Panc1 (cell line): ENCODE data around the gene DHCR7. TPM values are rescaled to one million over a fixed set of nuclear protein-coding genes. Genes with fewer than 3 reads are reported as not detected.

Experiments
- ATAC-seq: fragments of 200-7000 bp; cut with Tn5 transposase; 2 replicates; pipeline ENCODE4 v1.9.1; 2020; ENCODE audit warnings: mild to moderate bottlenecking, moderate library complexity
- BruUV-seq: library from RNA; stranded (reverse); fragments of 400-500 nt; replicated peaks from 2 replicates; lab custom pipeline; 2021; lab: Mats Ljungman, UMichigan
- CTCF ChIA-PET: fragments of 300-600 bp; sonication (Branson Sonifier 250); formaldehyde crosslinking; loops from one replicate; lab custom pipeline; 2022; ENCODE audit warnings: antibody characterized with exemption; lab: Charles Lee
- POLR2A ChIA-PET: fragments of 300-600 bp; sonication (Branson Sonifier 250); formaldehyde crosslinking; loops from one replicate; lab custom pipeline; 2022; ENCODE audit warnings: antibody characterized with exemption; lab: Charles Lee
- DNase-seq: peaks from one replicate; pipeline ENCODE4 v3.0.0-alpha.2; 2010; ENCODE audit warnings: low read depth, low spot score
- H3K27ac ChIP-seq: 2 replicates; pipeline ENCODE4 v1.5.1; 2011; ENCODE audit warnings: mild to moderate bottlenecking, low read length, inconsistent platforms
- H3K27me3 ChIP-seq: fragments of 200-500 bp; sonication (Bioruptor generic); 2 replicates; pipeline ENCODE4 v1.6.0; 2014; ENCODE audit warnings: low read length, inconsistent platforms; ENCODE audit not compliant: control insufficient read depth, insufficient read depth
- H3K36me3 ChIP-seq: fragments of 200-500 bp; sonication (Bioruptor generic); 2 replicates; pipeline ENCODE4 v1.5.1; 2014; ENCODE audit warnings: inconsistent platforms, mild to moderate bottlenecking, low read length, moderate library complexity; ENCODE audit not compliant: control insufficient read depth, insufficient read depth
- H3K4me1 ChIP-seq: 2 replicates; pipeline ENCODE4 v1.5.1; 2011; ENCODE audit warnings: inconsistent platforms, mild to moderate bottlenecking, low read length, moderate library complexity; ENCODE audit not compliant: control insufficient read depth, insufficient read depth
- H3K4me3 ChIP-seq, 2 experiments: 2 replicates each; pipeline ENCODE4 v1.5.1; 2011 to 2012; ENCODE audit warnings: low read depth in 2 of 2, low read length in 2 of 2, mild to moderate bottlenecking in 2 of 2, inconsistent platforms in 1 of 2, moderate library complexity in 1 of 2
- H3K9me3 ChIP-seq: fragments of 200-500 bp; sonication (Bioruptor generic); 2 replicates; pipeline ENCODE4 v1.5.1; 2014; ENCODE audit warnings: low read depth, mild to moderate bottlenecking, inconsistent platforms, low read length, moderate library complexity; ENCODE audit not compliant: control insufficient read depth, insufficient read depth
- CTCF ChIP-seq: fragments of 450-650 bp; IDR thresholded peaks from 2 replicates; pipeline ENCODE4 v1.5.1; 2017; ENCODE audit warnings: mild to moderate bottlenecking
- POLR2AphosphoS5 ChIP-seq: IDR thresholded peaks from 2 replicates; pipeline ENCODE4 v1.6.1; 2012; ENCODE audit warnings: mild to moderate bottlenecking, low read depth, low read length, moderate library complexity
- REST ChIP-seq, 2 experiments: IDR thresholded peaks; 2 replicates each; pipeline ENCODE4 v1.6.1; 2011 to 2012; ENCODE audit warnings: low read depth in 2 of 2, control low read depth in 1 of 2, low read length in 1 of 2, mild to moderate bottlenecking in 1 of 2, moderate library complexity in 1 of 2; ENCODE audit not compliant: insufficient read depth in 1 of 2
- SIN3A ChIP-seq: IDR thresholded peaks from 2 replicates; pipeline ENCODE4 v1.6.1; 2012; ENCODE audit warnings: low read depth, mild to moderate bottlenecking, low read length, moderate library complexity, borderline replicate concordance; ENCODE audit not compliant: insufficient read depth
- TCF7L2 ChIP-seq: IDR thresholded peaks from 2 replicates; pipeline ENCODE4 v1.6.1; 2011; ENCODE audit warnings: mild to moderate bottlenecking, low read depth, low read length, inconsistent platforms
- in situ Hi-C: cut with HindIII; loops from 2 replicates; pipeline ENCODE4 v1.10.0; 2016; ENCODE audit warnings: low sequenced_read_pairs, low pct_unique_long_range_greater_than_20kb
- intact Hi-C: fragments of 100-400 bp; cut with micrococcal nuclease; formaldehyde crosslinking; loops from one replicate; pipeline ENCODE4 v1.10.0; 2022; ENCODE audit not compliant: unreplicated experiment
- total RNA-seq: library from RNA; stranded (reverse); gene quantifications from one replicate; pipeline ENCODE4 v1.2.1, GENCODE V29; 2021; ENCODE audit not compliant: unreplicated experiment

Gene DHCR7
- total RNA-seq, 1 experiment from 2014 or later: 356 TPM

- ATAC-seq: no peak
- Histone ChIP-seq H3K9me3 (no peaks in the 10 kb centered on the region), H3K36me3 (no peaks in the 10 kb centered on the region), H3K27ac (no peak overlapping the region), H3K27me3 (peaks cover 2% of the 10 kb centered on the region; the same call in 1 of the 2 replicates), H3K4me1 (no peaks in the 10 kb centered on the region), H3K4me3 (no peak overlapping the region)
- no TSS peak for BruUV-seq
- in situ Hi-C loops (no loop called here), intact Hi-C loops (no loop called here)
- ChIA-PET POLR2A (no interaction called here), CTCF (interaction anchor here (0.5 kb wide), 1 partner anchor 14 kb away, joined by 4 read pairs; no protein-coding TSS in a partner anchor)
- no peak for TF ChIP-seq SIN3A
- no peak for TF ChIP-seq TCF7L2
- TF ChIP-seq CTCF: no peak
- no peak for TF ChIP-seq POLR2AphosphoS5
- no peak for TF ChIP-seq REST (IDR thresholded peaks at IDR 0.05; ENCODE audit: insufficient read depth in 1 of 2, low read depth in 2 of 2, low read length in 1 of 2)
- DNase-seq: no peak
Measured at GRCh38 chr11:71414645-71415044, 33.5 kb downstream of the DHCR7 start.

- intact Hi-C loops: no loop called here
- ChIA-PET POLR2A (no interaction called here), CTCF (no interaction called here)
- no peaks in the 10 kb centered on the region for H3K9me3 ChIP-seq
- no peaks in the 10 kb centered on the region for H3K4me1 ChIP-seq
- DNase-seq (no peak), ATAC-seq (no peak)
- in situ Hi-C loops: no loop called here
- no TSS peak for BruUV-seq
- no peaks in the 10 kb centered on the region for H3K36me3 ChIP-seq
- H3K27me3 ChIP-seq: no peaks in the 10 kb centered on the region
- no peak for TF ChIP-seq POLR2AphosphoS5
- TF ChIP-seq TCF7L2: no peak
- no peak for TF ChIP-seq REST (IDR thresholded peaks at IDR 0.05; ENCODE audit: insufficient read depth in 1 of 2, low read depth in 2 of 2, low read length in 1 of 2)
- TF ChIP-seq SIN3A: no peak
- no peak overlapping the region for H3K27ac ChIP-seq
- no peak overlapping the region for H3K4me3 ChIP-seq
Measured at GRCh38 chr11:71410363-71410966, 37.7 kb downstream of the DHCR7 start.
